GM21529 (cell line): ENCODE data around the gene PHPT1.

Experiments
- ATAC-seq: cut with Tn5 transposase; IDR thresholded peaks from one replicate; pipeline ENCODE4 v1.9.1; 2021; ENCODE audit not compliant: unreplicated experiment

The PHPT1 gene

DNA sequence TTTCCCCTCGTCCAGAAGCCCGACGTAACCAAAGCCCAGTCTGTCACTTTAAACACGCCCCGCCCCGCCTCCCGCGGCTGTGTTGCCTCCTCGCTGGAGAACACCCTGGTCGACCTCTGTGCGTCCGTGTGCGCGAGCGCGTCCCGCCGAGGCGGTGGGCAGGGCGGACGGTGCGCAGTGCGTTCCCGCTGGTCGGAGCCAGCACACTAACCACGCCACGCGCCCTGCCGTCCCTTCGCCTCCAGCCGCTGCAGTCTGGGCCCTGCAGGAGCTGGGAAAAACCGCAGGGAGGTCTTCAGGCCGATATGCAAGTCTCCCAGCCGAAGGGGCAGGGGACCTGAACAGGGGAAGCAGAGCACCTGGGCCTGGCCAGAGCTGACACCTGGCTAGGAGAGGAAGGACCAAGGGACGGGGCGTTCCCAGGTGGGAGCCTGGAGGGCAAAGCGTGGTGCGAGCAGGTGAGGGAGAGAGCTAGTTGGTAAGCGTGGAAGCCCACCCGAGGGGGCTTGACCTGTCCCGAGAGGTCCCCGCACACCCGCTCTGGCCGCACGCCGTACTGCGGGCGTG lies 1.3 kb upstream of the PHPT1 start:
- ATAC-seq, result no peak

GRCh38 chr9:136848393-136849037 lies 694 bp upstream of the PHPT1 start:
- peak; percentile 4 for ATAC-seq

GRCh38 chr9:136849960-136850865 lies 1.0 kb downstream of the PHPT1 start:
- ATAC-seq, result no peak

GRCh38 chr9:136850866-136851775 lies 1.9 kb downstream of the PHPT1 start:
- ATAC-seq, result no peak

DNA sequence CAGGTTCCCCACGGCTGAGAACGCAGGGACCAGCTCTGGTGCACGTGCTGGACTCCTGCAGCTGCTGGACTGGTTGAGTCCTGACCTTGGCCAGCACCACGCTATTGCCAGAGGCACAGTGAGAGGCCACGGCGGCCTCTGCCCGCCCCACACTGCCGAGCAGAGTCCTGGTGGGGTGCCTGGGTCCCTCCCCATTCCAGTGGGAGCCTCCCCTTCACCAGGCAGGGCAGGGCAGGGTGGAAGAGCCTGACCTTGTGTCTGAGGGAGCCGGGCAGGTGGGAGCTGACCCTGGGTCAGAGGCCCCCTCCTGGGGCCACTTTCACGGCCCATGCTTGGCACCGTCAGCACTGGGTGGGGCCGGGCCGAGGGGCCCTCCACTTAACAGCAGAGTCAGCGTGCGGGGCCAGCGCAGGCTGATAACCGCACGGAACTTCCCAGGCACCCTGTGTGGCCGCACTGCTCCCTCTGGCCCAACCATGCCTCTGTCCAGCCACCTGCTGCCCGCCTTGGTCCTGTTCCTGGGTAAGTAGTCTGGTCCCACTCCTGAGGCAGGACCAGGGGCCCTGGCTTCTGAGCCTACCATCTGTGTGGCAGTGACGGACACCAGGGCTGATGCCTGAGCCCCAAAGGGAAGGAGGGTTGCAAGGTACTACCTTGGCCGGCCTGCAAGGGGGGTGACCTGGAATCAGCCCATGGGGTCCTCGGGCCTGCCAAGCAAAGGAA lies 2.9 kb downstream of the PHPT1 start, which contains the start of gene MAMDC4:
MAMDC4 (plus strand) TSS at position 406 of the 723 bp plus-strand sequence; CDS start at position 477, 71 bp downstream.
- ATAC-seq, result no peak

GRCh38 chr9:136852664-136853595 lies 3.7 kb downstream of the PHPT1 start:
- ATAC-seq, result no peak

GRCh38 chr9:136853596-136854112 lies 4.4 kb downstream of the PHPT1 start:
- ATAC-seq, result no peak

GRCh38 chr9:136854113-136854841 lies 5.1 kb downstream of the PHPT1 start:
- no peak for ATAC-seq

- ATAC-seq, result no peak
Observed at GRCh38 chr9:136854842-136855460, 5.7 kb downstream of the PHPT1 start.

GRCh38 chr9:136855461-136856078 lies 6.4 kb downstream of the PHPT1 start:
- no peak for ATAC-seq

DNA sequence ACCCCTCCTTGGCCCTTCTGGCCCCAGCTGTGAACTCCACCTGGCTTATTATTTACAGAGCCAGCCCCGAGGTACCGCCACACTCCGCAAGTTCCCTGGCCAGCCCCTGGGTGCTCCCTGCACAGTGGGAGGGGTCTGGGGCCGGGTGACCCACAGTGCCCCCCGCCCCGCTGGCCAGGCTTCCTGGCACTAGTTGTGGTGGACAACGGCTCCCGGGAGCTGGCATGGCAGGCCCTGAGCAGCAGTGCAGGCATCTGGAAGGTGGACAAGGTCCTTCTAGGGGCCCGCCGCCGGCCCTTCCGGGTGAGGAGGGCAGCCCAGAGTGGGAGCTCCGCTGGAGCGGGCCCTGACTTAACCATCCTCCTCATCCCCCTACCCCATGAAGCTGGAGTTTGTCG lies 6.9 kb downstream of the PHPT1 start:
- no peak for ATAC-seq

DNA sequence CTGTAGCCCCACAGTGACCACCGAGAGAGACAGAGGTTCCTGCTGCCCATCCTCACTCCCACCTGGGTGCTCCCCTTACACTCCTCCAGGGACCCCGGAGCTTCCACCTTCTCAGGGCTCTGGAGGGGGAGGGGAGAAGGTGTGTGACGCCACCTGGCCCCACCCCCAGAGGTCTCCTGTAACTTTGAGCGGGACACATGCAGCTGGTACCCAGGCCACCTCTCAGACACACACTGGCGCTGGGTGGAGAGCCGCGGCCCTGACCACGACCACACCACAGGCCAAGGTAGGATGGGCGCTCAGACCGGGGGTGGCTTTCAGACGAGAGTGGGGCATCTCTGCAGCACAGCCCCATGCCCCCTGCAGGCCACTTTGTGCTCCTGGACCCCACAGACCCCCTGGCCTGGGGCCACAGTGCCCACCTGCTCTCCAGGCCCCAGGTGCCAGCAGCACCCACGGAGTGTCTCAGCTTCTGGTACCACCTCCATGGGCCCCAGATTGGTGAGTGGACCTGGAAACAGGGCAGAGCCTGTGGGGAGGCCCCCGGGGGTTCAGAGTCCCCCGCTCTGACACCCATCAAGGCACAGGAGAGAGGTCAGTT lies 7.4 kb downstream of the PHPT1 start:
- no peak for ATAC-seq

DNA sequence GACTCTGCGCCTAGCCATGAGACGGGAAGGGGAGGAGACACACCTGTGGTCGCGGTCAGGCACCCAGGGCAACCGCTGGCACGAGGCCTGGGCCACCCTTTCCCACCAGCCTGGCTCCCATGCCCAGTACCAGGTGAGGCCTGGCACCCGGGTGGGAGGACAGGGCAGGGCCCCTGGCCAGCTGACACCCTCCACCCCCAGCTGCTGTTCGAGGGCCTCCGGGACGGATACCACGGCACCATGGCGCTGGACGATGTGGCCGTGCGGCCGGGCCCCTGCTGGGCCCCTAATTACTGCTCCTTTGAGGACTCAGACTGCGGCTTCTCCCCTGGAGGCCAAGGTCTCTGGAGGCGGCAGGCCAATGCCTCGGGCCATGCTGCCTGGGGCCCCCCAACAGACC lies 8.0 kb downstream of the PHPT1 start:
- ATAC-seq, result no peak

DNA sequence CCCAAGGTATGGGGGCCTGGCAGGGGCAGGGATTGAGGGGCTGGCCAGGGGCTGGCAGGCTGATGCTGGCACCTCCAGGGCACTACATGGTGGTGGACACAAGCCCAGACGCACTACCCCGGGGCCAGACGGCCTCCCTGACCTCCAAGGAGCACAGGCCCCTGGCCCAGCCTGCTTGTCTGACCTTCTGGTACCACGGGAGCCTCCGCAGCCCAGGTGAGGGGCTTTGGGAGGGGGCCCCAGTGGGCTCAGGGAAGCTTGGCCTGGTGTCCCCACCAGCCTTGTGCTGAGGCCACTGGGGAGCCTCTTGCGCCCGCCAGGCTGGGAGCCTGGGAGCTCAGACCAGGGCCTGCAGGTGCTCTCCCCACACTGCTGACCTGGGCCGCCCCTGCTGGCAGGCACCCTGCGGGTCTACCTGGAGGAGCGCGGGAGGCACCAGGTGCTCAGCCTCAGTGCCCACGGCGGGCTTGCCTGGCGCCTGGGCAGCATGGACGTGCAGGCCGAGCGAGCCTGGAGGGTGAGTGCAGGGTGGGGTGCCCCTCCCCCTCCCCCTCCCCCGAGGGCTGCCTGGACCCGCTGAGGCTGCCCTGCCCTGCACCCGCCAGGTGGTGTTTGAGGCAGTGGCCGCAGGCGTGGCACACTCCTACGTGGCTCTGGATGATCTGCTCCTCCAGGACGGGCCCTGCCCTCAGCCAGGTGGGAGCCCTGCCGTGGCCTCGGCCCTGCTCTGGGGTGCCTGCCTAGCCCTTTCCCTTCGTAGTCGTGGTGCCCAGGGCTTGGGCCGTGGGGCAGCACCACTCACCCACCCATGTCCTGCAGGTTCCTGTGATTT lies 8.6 kb downstream of the PHPT1 start:
- no peak for ATAC-seq

- ATAC-seq, result no peak
Observed at GRCh38 chr9:136858452-136858843, 9.2 kb downstream of the PHPT1 start.
